Activated CD4-positive, alpha-beta memory T cell treated with anti-CD3 and anti-CD28 coated beads, Interleukin-2, amount 10 ng/mL, durations not matched to agents 7 days and 5 days (primary cell): Measurements from ENCODE around the gene EXOC4. TPM values are rescaled to one million over a fixed set of nuclear protein-coding genes. Genes with fewer than 3 reads are reported as not detected.

Experiments used
- CTCF ChIA-PET: fragments of 350-600 bp; sonication (Branson Sonifier 250); formaldehyde crosslinking; loops from one replicate; lab custom pipeline; 2021; ENCODE audit warnings: antibody characterized with exemption, inconsistent platforms; lab: Charles Lee
- POLR2A ChIA-PET: fragments of 350-600 bp; sonication (Branson Sonifier 250); formaldehyde crosslinking; loops from one replicate; lab custom pipeline; 2021; ENCODE audit warnings: antibody characterized with exemption; lab: Charles Lee
- DNase-seq: peaks from one replicate; pipeline ENCODE4 v3.0.0-alpha.2; 2020
- H3K27ac Mint-ChIP-seq: one replicate; pipeline ENCODE4 v1.8.0; 2021; ENCODE audit warnings: mild to moderate bottlenecking, mixed read lengths
- H3K27me3 Mint-ChIP-seq: one replicate; pipeline ENCODE4 v1.8.0; 2021; ENCODE audit warnings: mixed read lengths
- H3K36me3 Mint-ChIP-seq: one replicate; pipeline ENCODE4 v1.8.0; 2021; ENCODE audit warnings: low read depth, mixed read lengths
- H3K4me1 Mint-ChIP-seq: one replicate; pipeline ENCODE4 v1.8.0; 2021; ENCODE audit warnings: mixed read lengths
- H3K4me3 Mint-ChIP-seq: one replicate; pipeline ENCODE4 v1.8.0; 2021; ENCODE audit warnings: mild to moderate bottlenecking, mixed read lengths
- H3K9me3 Mint-ChIP-seq: one replicate; pipeline ENCODE4 v1.8.0; 2021; ENCODE audit warnings: mixed read lengths
- total RNA-seq, 2 experiments: library from RNA; stranded (reverse); gene quantifications; one replicate each; pipeline ENCODE4 v1.2.3, GENCODE V29; 2021

Gene EXOC4
- total RNA-seq, 2 experiments from 2014 or later, result 70.1 to 71.1 TPM

DNA sequence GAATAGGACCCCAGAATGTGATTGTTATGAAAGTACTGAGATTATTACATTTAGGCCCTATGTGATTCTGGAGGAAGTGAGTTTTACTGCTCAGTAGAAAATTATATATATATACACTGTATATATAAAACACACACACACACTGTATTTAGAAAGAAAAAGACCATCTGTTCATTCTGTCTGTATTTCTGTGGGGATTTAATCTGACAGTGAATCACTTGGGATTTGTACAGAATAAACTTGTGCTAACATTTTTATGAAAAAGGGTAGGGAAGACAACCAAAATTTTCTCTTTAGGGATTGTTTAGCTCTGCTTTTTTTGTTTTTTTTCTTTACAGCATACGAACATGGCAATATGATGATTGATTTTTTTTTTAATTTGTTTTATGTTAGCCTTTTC lies 142.7 kb downstream of the EXOC4 start:
- ChIA-PET CTCF (no interaction called here), POLR2A (interaction anchor here (0.6 kb wide), 1 partner anchor 196 kb away, joined by 3 read pairs; no protein-coding TSS in a partner anchor)
- DNase-seq, result no peak
- Mint-ChIP-seq H3K27ac (no peak overlapping the region), H3K4me1 (no peaks in the 10 kb centered on the region), H3K4me3 (no peak overlapping the region), H3K9me3 (no peaks in the 10 kb centered on the region), H3K36me3 (no peaks in the 10 kb centered on the region), H3K27me3 (no peaks in the 10 kb centered on the region)

DNA sequence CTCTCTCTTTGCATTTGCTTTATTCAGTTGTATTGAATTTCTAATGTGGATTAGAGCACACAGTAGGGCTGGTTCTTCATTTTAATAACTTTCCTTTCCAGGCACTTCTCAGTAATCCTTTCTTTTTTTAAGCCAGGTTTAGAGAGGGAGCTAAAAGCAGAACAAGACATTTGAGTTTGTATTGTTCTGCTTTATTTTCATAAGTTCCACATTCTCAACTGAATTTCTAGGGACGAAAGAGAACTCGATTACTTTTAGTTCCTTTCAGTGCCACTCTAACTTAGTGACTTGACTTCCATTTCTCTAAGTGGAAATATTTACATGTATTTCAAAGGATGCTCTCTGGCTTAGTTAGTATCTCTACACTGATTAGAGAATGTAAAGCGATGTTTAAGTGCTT lies 145.6 kb downstream of the EXOC4 start:
- no peak overlapping the region for H3K4me3 Mint-ChIP-seq
- no peaks in the 10 kb centered on the region for H3K36me3 Mint-ChIP-seq
- H3K27ac Mint-ChIP-seq, result no peak overlapping the region
- POLR2A ChIA-PET, result no interaction called here
- no peak for DNase-seq
- H3K4me1 Mint-ChIP-seq, result no peaks in the 10 kb centered on the region
- no peaks in the 10 kb centered on the region for H3K27me3 Mint-ChIP-seq
- no peaks in the 10 kb centered on the region for H3K9me3 Mint-ChIP-seq
- CTCF ChIA-PET, result no interaction called here

DNA sequence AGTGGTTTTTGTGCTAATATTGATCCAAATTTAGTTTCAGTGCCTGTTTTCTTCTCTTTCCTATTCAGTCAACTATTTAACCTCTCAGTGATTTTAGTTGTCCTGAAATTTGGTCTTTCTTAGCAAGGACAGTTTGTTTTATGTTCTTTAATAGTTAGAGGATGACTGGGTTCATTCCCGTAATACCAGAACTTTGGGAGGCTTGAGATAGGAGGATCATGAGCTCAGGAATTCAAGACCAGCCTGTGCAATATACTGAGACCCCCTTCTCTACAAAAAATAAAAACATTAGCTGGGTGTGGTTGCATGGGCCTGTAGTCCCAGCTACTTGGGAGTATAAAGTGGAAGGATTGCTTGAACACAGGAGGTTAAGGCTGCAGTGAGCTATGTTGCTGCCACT lies 148.3 kb downstream of the EXOC4 start:
- H3K36me3 Mint-ChIP-seq, result no peaks in the 10 kb centered on the region
- H3K9me3 Mint-ChIP-seq, result no peaks in the 10 kb centered on the region
- H3K4me1 Mint-ChIP-seq, result no peaks in the 10 kb centered on the region
- H3K27ac Mint-ChIP-seq, result no peak overlapping the region
- no peak overlapping the region for H3K4me3 Mint-ChIP-seq
- no peak for DNase-seq
- CTCF ChIA-PET, result no interaction called here
- POLR2A ChIA-PET, result no interaction called here
- no peaks in the 10 kb centered on the region for H3K27me3 Mint-ChIP-seq

DNA sequence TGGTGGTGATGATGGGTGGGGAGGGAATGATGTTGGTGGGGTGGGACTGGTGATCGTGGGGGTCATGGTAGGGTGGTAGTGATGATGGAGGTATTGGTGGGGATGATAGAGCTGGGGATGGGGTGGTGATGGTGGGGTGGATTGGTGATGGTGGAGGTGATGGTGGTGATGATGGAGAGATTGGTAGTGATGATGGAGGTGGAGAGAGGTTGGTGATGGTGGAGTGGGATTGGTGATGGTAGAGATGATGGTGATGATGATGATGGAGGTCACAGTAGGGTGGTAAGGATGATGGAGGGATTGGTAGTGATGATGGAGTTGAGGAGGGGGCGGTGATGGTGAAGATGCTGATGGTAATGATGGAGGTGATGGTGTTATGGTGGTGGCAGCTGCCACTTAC lies 155.3 kb downstream of the EXOC4 start:
- H3K9me3 Mint-ChIP-seq, result no peaks in the 10 kb centered on the region
- peaks cover 5% of the 10 kb centered on the region for H3K36me3 Mint-ChIP-seq
- ChIA-PET CTCF (no interaction called here), POLR2A (no interaction called here)
- no peaks in the 10 kb centered on the region for H3K27me3 Mint-ChIP-seq
- no peak for DNase-seq
- H3K27ac Mint-ChIP-seq, result no peak overlapping the region
- no peaks in the 10 kb centered on the region for H3K4me1 Mint-ChIP-seq
- H3K4me3 Mint-ChIP-seq, result no peak overlapping the region

DNA sequence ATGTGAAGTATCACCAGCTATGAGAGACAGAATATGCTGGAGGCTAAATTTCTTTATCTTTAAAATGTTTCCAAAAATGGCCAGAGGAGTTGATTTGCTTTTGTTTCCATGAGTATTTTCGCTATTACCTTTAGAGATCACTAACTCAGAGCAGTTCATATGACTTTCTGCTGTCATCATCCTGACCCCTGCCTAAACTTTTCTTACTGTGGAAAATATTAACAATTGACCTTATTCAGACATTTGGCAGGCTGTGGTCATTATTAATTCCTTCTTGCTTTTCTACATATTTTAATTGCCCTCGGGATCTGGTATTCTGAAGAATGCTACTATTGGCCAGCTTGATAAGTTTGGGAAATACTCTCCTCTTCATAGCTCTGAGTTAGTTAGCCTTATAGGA lies 156.5 kb downstream of the EXOC4 start:
- H3K27ac Mint-ChIP-seq, result no peak overlapping the region
- no peaks in the 10 kb centered on the region for H3K4me1 Mint-ChIP-seq
- no peak for DNase-seq
- no peak overlapping the region for H3K4me3 Mint-ChIP-seq
- POLR2A ChIA-PET, result no interaction called here
- no peaks in the 10 kb centered on the region for H3K27me3 Mint-ChIP-seq
- peaks cover 5% of the 10 kb centered on the region for H3K36me3 Mint-ChIP-seq
- CTCF ChIA-PET, result no interaction called here
- no peaks in the 10 kb centered on the region for H3K9me3 Mint-ChIP-seq

DNA sequence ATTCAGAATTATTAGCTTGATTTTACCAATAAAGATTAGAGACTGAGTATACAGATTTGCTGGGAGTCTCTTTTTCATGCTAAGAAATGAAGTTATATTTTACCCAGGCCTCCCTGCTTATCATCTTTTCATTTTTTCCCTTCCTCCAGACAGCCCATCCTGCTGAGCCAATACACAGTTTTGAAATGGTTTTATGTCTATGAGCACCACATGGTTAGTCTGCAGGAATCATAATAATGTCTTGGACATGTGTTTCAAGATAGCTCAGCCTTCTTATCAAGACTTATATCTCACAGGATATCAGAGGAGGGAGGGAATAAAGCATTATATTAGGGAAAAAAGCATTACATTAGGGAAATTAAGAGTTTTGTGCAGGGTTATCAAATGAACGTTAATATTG lies 157.1 kb downstream of the EXOC4 start:
- no peak for DNase-seq
- H3K4me1 Mint-ChIP-seq, result no peaks in the 10 kb centered on the region
- H3K9me3 Mint-ChIP-seq, result no peaks in the 10 kb centered on the region
- H3K36me3 Mint-ChIP-seq, result peaks cover 5% of the 10 kb centered on the region
- no peak overlapping the region for H3K27ac Mint-ChIP-seq
- H3K4me3 Mint-ChIP-seq, result no peak overlapping the region
- no peaks in the 10 kb centered on the region for H3K27me3 Mint-ChIP-seq
- POLR2A ChIA-PET, result no interaction called here
- CTCF ChIA-PET, result no interaction called here

DNA sequence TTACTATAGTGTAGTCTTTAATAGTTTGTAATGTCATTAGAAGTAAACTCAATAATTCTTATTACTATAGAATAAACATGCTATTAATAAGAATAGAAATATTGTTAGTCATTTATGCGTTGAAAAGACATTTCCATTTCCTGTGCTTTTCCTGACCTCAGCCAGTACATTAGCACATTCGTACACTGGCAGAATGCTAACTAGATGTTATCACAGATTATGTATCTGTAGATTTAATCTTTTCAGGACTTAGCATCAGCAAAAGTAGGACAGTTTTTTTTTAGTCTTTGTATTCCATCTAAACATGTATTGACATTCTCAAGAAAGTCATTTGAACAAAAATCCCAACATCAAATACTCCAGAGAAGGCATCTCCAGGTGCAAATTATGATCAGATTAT lies 158.5 kb downstream of the EXOC4 start:
- DNase-seq, result no peak
- H3K9me3 Mint-ChIP-seq, result no peaks in the 10 kb centered on the region
- POLR2A ChIA-PET, result no interaction called here
- H3K4me1 Mint-ChIP-seq, result no peaks in the 10 kb centered on the region
- H3K27me3 Mint-ChIP-seq, result no peaks in the 10 kb centered on the region
- H3K4me3 Mint-ChIP-seq, result no peak overlapping the region
- CTCF ChIA-PET, result no interaction called here
- peaks cover 5% of the 10 kb centered on the region for H3K36me3 Mint-ChIP-seq
- H3K27ac Mint-ChIP-seq, result no peak overlapping the region

DNA sequence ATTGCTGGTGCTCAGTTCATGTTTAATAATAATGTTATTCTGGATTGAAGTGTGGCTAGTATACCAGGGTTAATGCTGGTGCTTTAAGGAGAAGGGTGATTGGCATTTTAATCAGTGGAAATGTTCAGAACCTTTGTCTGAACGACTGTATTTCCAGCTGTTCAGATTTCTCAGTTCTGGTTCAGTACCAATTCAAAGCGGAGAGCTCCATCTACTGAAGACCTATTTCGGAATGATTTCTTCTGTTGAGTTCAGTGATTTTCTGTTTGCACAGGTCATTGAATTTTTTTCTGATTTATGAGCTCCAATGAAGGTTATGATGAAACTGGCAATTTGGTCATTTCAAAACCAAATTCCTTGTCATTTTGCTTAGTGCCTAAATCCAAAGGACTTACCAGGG lies 160.1 kb downstream of the EXOC4 start:
- Mint-ChIP-seq H3K27me3 (no peaks in the 10 kb centered on the region), H3K36me3 (no peaks in the 10 kb centered on the region)
- DNase-seq, result no peak

DNA sequence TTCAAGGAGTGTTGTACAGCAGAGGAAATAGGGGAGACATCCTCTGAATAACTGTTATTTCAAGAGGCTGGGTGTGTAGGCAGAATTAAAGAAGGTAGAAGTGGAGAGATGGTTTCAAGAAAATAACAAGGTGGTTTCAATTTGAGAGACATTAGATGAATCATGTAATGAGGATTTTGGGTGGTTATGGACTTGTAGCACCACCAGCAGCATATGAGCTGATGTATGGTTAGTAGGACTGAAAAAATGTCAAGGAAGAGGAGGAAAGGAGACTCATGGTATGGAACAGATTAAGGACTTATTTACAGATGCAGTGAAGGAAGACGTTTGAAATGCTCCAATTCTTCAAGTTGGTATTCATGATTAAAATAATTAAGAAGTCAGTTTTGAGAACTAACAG lies 166.2 kb downstream of the EXOC4 start:
- DNase-seq, result no peak
- H3K4me3 Mint-ChIP-seq, result no peak overlapping the region
- H3K9me3 Mint-ChIP-seq, result peaks cover 3% of the 10 kb centered on the region
- peaks cover 5% of the 10 kb centered on the region for H3K36me3 Mint-ChIP-seq
- ChIA-PET POLR2A (no interaction called here), CTCF (no interaction called here)
- H3K27me3 Mint-ChIP-seq, result no peaks in the 10 kb centered on the region
- H3K27ac Mint-ChIP-seq, result no peak overlapping the region
- H3K4me1 Mint-ChIP-seq, result peaks cover 4% of the 10 kb centered on the region

More for the DNA sequence above, 160.1 kb downstream of the EXOC4 start:
- ChIA-PET POLR2A (no interaction called here), CTCF (no interaction called here)
- Mint-ChIP-seq H3K9me3 (no peaks in the 10 kb centered on the region), H3K4me3 (no peak overlapping the region), H3K27ac (no peak overlapping the region), H3K4me1 (no peaks in the 10 kb centered on the region)

DNA sequence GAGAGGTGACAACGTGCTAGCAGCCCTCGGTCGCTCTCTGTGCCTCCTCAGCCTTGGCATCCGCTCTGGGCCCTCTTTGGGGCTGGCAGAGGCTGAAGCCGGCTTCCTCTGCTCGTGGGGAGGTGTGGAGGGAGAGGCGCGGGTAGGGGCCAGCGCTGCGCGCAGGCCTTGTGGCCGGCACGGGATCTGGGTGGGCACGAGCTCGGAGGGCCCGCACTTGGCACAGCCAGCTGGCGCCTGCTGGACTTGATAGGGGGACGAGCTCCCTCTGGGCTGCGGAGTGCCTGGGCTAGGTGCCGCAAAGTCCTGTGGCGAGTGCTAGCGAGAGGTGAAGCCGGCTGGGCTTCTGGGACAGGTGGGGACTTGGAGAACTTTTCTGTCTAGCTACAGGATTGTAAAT lies 170.7 kb downstream of the EXOC4 start:
- Mint-ChIP-seq H3K36me3 (peaks cover 21% of the 10 kb centered on the region), H3K4me1 (peaks cover 4% of the 10 kb centered on the region), H3K4me3 (no peak overlapping the region), H3K27me3 (no peaks in the 10 kb centered on the region), H3K9me3 (peaks cover 6% of the 10 kb centered on the region), H3K27ac (no peak overlapping the region)
- DNase-seq, result no peak
- ChIA-PET POLR2A (no interaction called here), CTCF (no interaction called here)

DNA sequence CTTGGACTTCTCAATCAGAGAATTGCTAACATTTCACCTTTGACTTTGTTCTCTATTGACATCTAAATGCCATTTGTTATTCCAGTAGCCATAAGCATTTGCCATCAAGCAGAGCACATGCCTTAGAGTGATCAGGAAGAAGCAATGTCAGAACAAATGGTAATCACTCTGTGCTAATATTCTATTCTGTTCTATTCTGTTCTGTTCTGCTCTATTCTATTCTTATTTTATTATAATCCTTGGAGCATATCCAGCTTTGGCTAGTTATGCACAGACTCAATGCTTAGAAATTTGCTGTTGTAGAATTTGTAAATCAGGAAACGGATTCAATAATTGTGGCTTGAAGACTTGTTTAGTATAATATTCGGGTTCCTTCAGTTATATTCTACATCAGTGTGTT lies 175.4 kb downstream of the EXOC4 start:
- ChIA-PET POLR2A (no interaction called here), CTCF (no interaction called here)
- H3K36me3 Mint-ChIP-seq, result peaks cover 19% of the 10 kb centered on the region
- H3K27ac Mint-ChIP-seq, result no peak overlapping the region
- no peak for DNase-seq
- no peak overlapping the region for H3K4me3 Mint-ChIP-seq
- no peaks in the 10 kb centered on the region for H3K4me1 Mint-ChIP-seq
- H3K9me3 Mint-ChIP-seq, result peaks cover 2% of the 10 kb centered on the region
- no peaks in the 10 kb centered on the region for H3K27me3 Mint-ChIP-seq

DNA sequence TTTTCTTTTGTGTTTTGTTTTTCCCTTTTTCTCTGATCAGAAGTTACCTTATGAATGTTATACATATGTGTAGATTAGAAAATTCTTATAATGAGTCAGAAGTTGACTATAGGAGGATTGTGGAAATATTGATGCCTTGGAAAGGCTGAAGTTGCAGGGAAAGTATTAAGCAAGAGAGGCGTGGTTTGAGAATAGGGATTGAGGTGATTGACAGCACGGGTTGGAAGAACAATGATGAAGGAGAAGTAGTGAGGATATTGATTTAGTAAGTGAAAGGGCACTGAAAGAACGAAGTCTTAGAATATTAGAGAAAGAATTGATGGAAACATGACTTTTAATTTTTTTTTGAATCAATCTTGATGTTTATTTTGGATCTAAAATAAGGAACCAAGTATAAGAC lies 176.0 kb downstream of the EXOC4 start:
- ChIA-PET POLR2A (no interaction called here), CTCF (no interaction called here)
- DNase-seq, result no peak
- Mint-ChIP-seq H3K9me3 (peaks cover 2% of the 10 kb centered on the region), H3K36me3 (peaks cover 19% of the 10 kb centered on the region), H3K4me1 (no peaks in the 10 kb centered on the region), H3K27me3 (no peaks in the 10 kb centered on the region), H3K4me3 (no peak overlapping the region), H3K27ac (no peak overlapping the region)

DNA sequence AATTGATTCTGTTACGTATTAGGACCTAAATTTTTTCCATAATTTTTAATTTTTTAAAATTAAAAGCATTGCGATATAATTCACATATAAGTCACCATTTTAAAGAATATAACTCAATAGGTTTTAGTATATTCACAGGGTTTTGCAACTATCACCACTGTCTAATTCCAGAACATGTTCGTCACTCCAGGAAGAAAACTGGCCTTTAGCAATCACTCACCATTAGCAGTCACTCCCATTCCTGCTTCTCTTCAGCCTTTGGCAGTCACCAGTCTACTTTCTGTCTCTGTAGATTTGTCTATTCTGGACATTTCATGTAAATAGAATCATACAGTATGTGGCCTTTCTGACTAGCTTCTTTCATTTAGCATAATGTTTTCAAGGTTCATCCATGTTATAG lies 176.5 kb downstream of the EXOC4 start:
- H3K36me3 Mint-ChIP-seq, result peaks cover 16% of the 10 kb centered on the region
- no peak overlapping the region for H3K27ac Mint-ChIP-seq
- POLR2A ChIA-PET, result no interaction called here
- no peaks in the 10 kb centered on the region for H3K4me1 Mint-ChIP-seq
- H3K9me3 Mint-ChIP-seq, result peaks cover 2% of the 10 kb centered on the region
- CTCF ChIA-PET, result no interaction called here
- DNase-seq, result no peak
- no peak overlapping the region for H3K4me3 Mint-ChIP-seq
- no peaks in the 10 kb centered on the region for H3K27me3 Mint-ChIP-seq

DNA sequence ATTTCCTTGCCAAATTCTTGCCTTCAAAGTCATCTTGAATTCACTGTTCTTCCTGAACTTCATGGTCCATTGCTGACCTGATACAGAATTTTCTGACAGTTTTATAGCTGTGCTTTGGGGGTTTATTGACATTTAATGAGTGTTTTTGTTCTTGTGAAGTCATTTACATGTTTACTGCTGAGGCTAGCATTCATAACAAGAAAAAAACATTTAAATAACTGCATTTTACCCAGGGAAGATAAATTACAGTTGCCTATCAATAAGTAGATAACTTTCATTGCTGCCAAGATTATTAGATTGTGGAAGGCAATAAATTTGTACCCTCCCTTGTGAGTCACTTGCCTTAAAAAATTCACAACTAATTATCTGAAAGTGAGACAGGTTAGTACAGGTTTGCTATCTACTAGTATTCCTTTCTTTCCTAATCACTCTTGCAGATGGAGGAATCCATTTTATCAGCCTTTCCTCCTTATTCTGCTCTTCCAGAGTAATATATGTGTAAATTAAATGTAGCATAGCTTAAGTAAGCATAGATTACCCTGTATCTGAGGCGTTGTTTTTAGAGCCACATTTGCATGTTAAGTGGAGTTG lies 178.4 kb downstream of the EXOC4 start:
- Mint-ChIP-seq H3K27me3 (no peaks in the 10 kb centered on the region), H3K27ac (no peak overlapping the region), H3K36me3 (peaks cover 2% of the 10 kb centered on the region), H3K9me3 (no peaks in the 10 kb centered on the region), H3K4me1 (no peaks in the 10 kb centered on the region), H3K4me3 (no peak overlapping the region)
- DNase-seq, result no peak
- CTCF ChIA-PET, result no interaction called here
- POLR2A ChIA-PET, result no interaction called here
